Activated T-helper 1 cell treated with anti-CD3 and anti-CD28 coated beads, Interleukin-2, amount 50 U/mL, for 16 hours (primary cell): Measurements from ENCODE around the gene PARG.
"Not testable (repeated sequence)": the region's sequence is repeated elsewhere in the genome, so short reads cannot be mapped to it uniquely, and the experiment has no call there.

Experiments used
- DNase-seq, 2 donors: peaks; one replicate each; pipeline ENCODE4 v3.0.0-alpha.2; 2020; ENCODE audit warnings: low read depth in 1 of 2, low spot score in 1 of 2

Gene PARG

DNA sequence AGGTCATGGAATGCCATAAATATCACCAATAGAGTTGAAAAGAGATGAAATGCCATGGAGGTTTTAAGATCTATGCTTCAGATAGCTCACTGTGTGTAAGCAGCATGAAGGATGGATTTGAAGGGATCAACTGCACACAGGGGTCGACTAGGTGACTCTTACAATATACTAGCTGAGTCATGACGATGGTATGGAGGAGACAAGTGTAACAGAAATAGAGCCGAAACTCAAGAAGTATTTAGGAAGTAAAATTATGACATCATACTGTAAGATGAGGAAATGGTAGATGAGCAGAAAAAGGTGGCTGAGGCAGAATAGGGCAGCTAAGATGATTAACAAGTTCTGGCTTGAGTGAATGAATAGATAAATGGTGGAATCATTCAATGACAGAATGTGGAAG is 38.0 kb downstream of the PARG start:
- DNase-seq = not testable (repeated sequence)

DNA sequence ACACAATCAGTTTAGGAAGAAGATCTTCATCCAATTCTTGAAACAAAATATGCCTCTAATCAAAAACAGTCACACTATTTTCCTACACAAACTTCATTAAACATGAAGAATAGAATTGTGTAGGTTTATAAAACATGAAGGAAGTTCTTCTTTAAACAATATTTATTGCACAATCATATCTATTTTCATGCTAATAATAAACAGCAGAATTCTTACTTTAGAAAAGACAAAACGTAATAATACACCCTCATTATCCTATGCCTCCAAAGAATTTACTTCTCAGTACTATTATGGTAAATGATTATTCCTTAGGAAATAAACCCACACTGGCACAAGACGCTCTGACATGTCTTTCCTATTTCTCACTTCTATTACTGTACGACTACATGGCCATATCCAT is 41.4 kb downstream of the PARG start:
- DNase-seq = not testable (repeated sequence)

DNA sequence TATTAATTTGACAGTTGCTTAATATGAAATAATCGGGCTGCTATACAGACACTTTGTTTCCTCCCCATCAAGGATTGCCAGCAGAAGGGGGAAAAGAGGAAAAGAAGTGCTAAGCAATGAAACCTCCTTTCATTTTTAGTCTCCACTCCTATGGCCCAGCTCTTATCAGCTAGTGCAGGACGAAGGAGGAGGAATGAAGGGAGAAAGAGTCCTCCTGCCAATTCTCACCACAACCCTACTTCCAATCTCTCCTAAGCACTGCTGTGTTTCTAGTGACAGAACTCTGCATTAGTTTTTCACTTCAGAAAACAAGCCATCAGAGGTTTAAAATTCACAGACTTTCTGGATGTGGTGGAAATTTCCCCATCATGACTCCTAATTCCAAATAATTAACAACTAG is 41.8 kb downstream of the PARG start:
- DNase-seq = not testable (repeated sequence)

DNA sequence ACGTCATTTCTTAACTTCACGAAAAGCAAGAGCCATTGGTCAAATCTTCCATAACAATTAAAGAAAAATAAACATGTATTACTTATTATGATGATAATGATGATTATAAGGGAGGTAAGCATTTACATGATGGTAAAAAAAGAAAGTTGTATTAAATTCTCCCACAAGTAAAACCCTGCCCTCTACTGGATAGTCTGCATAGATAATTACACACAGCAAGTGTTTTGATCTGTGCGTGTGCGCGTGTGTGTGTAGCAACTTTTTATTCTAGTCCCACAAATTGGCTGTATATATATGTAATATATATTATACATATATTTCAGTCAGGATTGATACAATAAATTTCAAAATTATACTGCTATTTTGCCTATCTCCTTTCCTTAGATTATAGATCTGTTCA is 51.8 kb downstream of the PARG start:
- not testable (repeated sequence) for DNase-seq

DNA sequence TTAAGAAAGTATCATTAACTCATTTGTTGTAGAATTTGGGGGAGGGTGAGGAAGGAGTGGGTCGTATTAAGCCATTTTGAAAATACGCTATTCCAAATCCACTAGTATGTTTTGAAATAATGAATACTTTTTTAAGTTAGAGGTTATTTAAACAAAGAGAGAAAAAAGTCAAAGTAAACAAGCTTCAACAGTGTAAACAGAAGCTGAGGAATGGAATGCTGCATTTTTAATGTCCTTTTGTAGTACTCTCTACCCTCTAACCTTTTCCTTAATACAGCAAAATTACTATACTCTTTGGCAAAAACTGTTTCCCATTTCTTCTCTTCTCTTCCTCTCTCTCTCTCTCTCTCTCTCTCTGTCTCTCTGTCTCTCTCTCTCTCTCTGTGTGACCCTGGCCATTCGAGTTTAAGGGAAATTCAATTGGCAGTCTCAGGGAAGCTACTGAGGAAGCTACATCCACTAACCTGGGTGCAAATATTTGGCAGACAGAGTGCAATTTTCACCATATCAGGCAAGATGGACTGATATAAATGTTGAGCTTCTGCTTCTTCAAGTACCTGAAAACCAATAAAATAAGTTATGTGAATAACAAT is 57.0 kb downstream of the PARG start:
- DNase-seq = not testable (repeated sequence)

DNA sequence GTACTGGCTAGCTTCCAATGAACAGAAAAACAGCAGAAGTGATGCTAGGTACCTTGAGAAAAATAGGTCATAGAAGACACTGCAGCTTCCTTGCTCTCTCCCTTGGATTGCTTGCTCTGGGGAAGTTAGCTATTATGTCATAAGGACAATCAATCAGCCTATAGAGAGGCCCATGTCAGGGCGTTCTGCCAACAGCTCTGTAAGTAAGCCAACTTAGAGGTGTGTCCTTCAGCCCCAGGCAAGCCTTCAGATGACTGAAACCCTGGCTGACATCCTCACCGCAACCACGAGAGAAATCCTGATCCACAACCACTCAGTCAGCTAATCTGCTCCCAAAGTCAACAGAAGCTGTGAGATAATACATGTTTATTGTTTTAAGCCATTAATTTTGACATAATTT is 58.0 kb downstream of the PARG start:
- DNase-seq = not testable (repeated sequence)

DNA sequence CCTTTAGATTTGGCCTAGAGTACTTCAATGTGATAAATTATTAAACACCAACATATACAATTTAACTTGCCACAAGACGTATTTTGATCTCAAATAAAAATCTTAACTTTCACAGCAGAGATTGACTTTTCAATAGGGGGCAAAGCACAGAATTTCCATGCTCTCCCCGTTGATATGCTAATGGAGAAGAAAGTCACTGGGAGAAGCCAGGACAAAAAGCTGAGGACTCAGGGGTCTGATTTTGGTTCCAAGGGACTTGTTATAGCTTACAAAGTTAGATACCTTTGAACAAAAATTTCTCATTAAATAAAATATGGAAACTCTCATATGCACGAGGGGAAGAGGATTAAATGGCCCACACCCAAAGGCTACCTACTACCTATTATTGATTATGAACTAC is 59.5 kb downstream of the PARG start:
- not testable (repeated sequence) for DNase-seq

DNA sequence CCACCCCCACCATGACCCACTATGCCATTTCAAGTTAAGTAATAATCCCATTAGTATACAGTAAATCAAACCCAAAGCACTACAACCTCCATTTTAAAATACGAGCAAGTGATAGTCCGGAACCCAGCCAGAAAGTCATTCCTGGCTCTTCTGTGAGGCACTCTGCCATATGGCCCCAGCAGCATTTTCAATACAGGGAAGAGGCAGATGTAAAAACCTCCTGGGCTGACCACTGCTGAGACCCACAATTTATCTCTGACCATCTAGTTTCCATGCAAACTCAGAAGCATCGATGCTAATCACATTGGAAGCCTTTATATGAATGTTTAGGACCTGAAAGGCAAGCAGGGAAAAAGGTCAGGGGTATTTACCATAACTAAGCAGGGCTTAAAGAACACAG is 69.1 kb downstream of the PARG start:
- not testable (repeated sequence) for DNase-seq

DNA sequence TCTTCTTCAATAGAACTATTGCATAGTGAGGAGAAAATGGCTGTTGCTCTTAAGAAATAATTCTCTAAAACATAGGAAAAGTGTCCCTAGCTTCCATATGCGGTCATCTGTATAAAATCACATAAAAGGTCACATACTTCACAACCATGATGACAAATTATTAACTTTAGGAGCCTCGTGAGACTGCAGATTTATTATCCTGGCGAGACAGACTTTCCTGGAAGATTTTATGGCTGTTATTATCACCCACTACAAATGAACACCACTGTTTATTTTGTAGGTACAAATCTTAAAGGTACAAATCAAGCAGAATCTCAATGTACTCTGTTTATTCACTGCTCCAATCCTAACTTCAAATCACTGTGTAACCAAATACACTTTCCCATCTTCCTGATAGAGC is 70.4 kb downstream of the PARG start:
- not testable (repeated sequence) for DNase-seq

DNA sequence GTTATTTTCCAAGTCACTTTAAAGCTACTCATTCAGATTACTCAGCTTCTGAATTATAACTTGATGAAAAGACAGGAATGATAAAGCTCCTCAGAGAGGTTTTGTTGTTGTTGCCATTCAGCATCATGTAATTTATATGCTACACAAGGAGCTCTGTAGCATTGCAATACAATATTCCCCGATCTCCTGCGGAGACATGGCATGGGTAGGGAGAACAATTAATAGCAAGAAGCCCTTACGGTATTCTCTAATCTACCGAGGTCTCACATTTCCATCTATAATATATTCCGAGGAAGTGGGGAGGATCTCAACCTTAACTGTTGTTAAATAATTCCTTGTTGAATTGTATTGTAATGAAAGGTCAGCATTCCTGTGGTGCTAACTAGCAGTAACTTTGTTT is 81.9 kb downstream of the PARG start:
- not testable (repeated sequence) for DNase-seq

DNA sequence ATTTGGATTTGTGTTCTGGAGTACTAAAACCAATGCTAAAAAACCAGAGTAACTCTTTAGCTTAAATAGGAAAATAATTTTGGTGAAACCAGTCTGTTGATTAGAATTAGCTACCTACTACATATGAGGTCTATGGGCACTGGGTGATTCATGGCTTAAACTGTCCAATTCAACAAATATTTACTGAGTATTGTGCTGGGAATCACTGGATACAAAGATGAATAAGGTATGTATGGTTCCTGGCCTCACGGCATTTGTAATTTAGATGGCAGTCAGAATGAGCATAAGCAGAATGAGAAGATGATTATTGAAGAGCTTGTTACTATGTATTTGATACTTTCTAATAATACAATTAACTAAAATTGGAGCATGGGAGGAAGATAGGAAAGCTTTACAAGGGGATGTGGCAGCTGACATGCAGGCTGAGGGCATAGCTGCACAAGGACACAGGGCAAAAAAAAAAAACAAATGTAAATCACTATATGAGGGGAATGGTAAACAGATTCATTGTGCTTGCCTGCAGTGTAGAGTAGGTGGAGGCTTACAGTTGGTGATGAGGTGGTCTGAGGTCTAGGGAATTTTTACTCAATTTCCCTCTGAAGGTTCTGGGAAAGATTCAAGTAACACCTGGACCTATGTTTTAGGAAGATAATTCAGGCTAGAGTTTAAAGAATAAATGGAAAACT is 83.0 kb downstream of the PARG start:
- not testable (repeated sequence) for DNase-seq

DNA sequence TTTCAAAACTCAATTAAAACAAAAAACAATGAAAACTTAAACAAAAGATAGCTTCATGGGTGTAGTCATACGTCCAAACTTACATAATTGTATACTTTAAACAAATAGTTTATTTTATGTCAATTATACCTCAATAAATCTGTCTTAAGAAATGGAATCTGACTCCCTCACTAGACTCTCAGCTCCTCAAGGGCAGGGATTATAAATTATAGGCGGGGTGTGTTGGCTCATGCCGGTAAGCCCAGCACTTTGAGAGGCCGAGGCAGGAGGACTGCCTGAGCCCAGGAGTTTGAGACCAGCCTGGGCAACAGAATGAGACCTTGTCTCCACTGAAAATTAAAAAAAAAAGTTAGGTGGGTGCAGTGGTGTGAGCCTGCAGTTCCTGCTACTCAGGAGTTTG is 92.3 kb downstream of the PARG start:
- not testable (repeated sequence) for DNase-seq

DNA sequence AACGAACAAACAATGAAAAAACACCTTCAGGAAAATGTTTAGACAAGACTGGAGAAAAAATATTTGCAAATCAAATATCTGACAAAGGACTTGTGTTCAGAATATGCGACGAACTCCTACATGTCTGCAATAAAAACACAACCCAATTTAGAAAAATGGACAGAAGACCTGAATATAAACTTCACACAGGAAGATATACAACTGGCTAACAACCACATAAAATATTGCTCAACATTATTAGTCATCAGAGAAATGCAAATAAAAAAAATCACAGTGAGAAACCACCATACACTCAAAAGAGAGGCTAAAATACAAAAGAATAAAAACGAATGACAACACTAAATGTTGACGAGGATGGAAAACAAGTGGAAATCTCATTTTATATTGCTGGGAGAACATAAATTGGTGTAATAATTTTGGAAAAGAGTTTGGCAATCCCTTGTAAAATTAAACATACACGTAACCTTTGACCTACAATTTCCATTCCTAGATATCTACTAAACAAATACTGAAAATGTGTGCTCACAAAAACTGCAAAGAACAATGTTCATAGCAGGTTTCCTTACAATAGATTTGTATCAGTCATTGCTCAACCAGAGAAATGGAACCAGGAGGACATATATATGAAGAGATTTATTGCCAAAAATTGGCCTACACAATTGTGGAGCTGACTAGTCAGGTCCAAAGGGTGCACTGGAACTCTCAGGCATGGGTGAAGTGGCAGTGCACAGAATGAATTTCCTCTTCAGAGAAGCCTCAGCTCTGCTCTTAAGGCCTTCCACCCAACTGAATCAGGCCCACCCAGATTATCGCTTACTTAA is 96.8 kb downstream of the PARG start:
- DNase-seq = no peak

DNA sequence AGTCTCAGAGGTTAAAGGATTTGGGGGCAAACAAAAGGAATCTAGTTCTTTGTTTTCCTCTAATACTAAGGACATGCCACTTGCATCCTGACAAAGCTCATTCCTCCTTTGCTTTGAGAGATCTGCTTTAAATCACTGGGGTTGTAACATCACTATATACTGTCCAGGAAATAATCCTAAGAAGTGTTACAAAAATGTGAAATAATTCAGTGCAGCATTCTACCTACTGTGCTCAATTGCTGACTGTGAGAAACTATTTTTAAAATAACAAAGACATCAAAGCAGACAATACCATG is 99.5 kb downstream of the PARG start:
- DNase-seq = not testable (repeated sequence)

DNA sequence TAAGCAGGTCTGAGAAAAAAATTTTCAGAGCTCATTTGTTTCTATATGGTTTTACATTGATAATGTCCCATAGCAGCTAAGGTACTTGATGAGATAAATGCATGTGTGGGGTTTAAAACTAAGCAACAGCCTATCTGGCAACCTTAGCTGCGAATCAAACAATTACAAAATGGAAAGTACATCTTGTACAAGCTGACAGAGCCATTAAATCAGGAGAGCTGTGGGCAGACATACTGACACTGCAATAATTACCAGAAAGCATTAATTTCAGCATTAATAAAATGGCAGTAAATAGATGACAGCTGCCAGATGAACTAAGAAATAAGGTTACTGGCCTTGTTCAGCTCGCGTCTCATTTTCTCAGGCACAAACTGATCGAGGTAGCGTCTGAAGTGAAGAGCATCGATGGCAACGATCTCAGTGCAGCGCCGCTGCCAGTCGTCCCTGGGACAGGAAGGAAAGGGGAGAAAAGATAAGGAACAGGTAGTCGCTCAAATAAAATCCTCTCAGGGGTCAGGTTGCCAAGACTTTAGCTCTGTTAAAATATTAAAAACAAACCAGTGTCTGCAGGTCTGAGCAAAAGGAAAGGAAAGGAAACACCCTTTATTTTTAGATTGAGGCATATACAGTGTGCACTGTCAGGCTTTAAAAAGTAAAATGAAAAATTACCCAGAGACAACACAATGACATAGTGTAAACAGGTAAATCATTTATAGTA is 100.1 kb downstream of the PARG start:
- no peak for DNase-seq

DNA sequence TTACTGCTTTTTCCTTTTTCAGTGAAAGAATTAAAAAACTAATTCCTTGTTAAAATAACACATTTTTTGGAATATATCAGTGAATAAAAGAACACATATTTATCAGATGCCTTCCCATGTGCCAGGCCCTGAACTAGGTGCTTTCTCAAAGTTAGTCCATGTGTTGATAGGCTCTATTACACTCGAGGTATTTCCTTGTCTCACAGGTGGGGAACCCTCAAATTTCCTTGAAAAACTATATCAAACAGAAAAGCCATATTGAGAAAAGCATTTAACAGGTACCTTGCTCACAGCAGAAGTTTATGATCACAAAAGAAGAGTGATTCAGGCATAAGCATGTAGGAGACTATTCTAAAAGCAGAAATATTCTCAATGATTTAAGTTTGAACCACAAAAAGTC is 104.1 kb downstream of the PARG start:
- DNase-seq = no peak

DNA sequence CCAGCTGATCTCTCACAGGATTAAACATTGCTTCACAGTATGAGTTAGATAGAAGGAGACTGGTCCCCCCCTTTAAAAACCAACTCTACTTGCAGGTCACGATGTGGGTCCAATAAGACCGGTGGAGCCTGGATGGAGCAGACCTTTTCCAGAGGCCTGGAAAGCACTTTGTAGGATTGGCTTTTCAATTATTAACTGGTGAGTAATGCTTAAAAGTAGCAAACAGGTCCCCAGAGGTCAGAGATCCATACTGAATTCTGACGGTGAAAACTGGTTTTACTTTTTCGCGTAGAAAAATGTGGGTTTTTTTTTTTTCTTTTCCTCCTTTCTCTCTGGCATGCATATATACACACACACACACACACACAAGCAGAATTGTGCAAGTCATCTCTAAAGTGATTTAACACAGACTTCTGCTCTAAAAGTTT is 104.8 kb downstream of the PARG start:
- no peak for DNase-seq

DNA sequence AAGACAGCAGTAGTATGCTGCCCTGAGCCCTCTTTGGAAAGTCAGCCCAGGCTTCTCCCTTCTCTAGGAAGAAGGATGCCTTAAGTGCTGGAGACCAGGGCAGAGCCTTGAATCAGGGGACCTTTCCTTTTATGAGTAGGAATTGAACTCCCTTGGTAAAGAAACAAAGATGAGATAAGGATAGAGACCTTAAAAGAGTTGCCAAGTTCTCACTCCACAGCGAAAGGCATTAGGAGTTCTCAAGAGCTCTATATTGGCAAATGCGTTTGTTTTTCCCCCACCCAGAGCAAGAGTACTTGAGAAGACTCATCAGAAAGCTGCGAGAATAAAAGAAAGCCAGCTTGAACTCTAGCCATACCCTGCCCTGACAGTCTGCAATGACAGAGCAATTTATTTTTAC is 106.9 kb downstream of the PARG start:
- no peak for DNase-seq

DNA sequence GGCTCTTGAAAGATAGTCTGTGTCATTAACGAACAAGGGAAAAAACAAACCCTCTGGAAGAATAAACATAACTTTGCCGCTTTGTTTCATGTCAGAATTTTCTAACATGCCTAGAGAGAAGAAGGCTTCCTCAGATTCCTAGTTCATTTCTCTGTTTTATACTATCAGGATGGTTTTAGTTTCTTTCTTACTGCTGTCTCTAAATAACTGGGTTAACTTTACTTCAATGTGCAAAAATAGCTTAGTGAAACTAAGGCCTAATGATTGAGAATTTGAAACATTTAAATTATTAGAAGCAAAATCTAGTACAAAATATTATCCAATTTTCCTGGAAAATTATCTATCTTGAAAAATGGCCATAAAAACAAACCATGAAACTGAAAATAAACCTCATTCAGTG is 107.6 kb downstream of the PARG start:
- no peak for DNase-seq

DNA sequence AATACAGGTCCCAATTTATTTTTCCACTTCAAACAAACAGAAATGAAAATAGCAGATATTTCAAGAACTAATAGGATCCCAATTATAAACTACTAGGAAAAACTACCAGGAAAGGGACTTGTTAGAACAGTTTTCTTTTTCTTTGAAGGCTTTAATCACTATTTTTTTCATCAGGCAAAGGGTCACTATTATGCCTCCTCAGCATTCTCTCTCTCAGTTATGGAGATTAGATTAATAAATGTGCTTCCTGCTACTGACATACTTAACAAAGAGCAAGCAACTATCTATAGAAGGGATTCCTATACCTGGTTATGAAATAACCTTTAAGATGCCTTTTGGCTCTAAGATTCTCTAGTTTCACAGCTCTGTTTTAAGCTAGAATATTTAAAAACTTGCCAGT is 108.7 kb downstream of the PARG start:
- DNase-seq = no peak

DNA sequence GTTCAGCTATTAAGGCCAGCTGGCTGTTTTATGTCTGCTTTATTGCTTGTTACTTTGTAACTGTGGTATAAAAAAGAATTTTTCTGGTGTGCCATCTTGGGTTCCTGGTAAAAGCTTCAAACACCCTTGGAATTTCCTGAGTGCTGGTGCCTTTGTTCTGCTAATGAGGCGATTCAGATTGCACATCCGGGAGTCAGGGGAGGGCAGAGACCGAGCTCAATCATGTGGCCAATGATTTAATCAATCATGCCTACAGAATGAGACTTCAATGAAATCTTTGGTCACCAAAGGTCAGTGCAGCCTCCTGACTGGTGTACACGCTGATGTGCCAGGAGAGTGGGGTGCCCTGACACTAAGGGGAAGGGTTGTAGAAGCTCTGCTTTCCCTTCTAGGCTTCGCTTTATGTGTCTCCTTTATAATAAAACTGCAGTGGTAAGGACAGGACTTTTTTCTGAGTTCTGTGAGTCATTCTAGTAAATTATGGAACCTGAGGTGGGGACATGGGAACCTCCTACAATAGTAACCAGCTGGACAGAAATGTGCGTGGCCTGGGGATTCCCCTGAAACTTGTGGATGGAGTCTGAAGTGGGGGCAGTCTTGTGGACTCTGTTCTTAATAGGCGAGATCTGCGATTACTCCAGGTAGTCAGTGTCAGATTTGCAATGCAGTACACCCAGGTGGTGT is 110.3 kb downstream of the PARG start:
- no peak for DNase-seq
